Fibroblast of skin of right quadriceps (primary cell): ENCODE results near the gene CDH13.
A peak's percentile ranks its signal among the peaks of the same experiment; 100 is the strongest.

Experiments used
- DNase-seq: peaks from one replicate; pipeline ENCODE4 v3.0.0-alpha.2; 2013

The CDH13 gene

GRCh38 chr16:82653550-82654511 is 27.1 kb downstream of the CDH13 start:
- peak; percentile 96 for DNase-seq

DNA sequence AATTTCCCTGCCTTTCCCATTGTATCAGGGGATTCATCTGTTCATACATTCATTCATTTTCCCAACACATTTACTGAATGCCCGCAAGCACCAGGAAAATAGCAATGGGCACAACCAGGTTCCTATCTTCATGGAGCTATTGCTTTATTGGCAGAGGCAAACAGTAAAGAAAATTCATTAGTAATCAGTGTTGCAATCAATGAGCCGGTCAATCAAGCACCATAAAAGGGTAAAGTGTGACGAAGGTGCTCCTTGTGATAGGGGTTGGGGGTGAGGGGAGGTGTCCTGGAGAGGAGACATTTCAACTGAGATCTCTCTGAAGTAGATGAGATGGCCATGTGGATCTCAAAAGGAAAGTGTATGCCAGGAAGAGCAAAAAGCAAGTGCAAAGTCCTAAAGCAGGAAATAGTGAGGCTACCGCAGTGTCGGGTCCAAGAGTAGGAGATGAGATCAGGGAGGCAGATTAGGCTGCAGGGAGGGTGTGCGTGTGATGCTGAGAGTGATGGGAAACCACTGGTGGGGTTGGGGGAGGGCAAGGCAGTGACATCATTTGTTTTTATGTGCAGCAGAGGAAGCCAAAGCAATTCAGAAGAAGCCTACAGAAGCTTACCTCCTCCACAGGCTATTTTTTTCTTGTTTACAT is 28.4 kb downstream of the CDH13 start:
- peak; percentile 93 for DNase-seq

DNA sequence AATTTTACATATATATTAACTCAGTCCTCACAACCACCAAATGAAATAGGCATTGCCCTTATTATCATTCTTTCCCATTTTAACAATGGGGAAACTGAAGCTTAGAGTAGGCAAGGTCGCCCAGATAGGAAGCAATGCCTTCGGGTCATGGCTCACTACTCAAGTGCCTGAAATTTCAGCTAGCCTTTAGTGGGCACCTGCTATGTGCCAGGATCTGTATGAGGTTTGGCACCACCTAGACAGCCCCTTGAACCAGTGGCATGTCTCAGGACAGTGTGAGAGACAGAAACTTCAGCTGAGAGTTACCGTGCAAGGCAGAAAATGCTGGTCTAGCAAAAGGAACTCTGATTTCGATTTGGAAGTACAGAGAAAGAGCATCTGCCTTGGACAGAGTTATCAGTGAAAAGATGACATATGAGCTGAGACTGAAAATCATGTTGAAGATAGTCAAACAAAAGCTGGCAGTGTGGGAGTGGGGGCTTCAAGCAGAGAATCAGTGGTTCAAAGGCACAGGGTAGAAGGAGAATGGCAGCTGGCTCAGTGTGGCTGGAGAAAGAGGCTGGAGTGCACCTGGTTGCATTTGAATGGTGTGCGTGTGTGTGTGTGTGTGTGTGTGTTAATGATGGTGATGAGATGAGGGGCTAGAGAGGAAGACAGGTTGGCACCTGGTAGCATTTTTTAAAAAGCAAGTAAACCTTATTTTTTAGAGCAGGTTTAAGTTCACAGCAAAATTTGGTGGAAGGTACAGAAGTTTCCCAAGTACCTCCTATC is 29.1 kb downstream of the CDH13 start:
- no peak for DNase-seq

DNA sequence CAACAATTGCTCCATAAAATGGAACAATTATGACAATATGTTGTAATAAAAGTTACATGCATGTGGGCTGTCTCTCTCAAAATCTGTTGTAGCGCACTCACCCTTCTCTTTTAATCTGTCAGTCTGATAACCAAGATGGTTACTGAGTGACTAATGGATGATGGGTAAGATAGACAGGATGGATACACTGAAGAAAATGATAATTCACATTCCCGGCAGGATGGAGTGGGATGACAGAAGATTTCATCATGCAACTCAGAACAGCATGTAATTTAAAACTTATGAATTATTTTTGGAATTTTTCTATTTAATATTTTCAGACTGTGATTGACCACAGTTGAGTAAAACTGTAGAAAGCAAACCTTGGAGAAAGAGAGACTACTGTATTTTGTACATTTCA is 30.5 kb downstream of the CDH13 start:
- peak; percentile 85 for DNase-seq

DNA sequence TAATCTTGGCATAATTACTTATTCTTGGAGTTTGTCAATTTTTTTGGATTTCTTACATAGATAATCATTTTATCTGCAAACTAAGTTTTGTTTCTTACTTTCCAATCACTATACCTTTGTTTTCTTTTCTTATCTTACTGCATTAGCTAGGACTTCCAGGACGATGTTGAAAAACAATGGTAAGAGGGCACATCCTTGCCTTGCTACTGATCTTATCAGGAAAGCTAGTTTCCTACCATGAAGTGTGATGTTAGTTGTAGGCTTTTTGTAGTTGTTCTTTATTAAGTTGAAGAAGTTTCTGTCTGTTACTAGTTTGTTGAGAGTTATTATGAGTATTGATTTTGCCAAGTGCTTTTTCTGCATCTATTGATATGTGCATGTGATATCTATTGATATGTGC is 31.0 kb downstream of the CDH13 start:
- no peak for DNase-seq

- peak; percentile 63 for DNase-seq
Observed at GRCh38 chr16:82658796-82659195, 32.0 kb downstream of the CDH13 start.

DNA sequence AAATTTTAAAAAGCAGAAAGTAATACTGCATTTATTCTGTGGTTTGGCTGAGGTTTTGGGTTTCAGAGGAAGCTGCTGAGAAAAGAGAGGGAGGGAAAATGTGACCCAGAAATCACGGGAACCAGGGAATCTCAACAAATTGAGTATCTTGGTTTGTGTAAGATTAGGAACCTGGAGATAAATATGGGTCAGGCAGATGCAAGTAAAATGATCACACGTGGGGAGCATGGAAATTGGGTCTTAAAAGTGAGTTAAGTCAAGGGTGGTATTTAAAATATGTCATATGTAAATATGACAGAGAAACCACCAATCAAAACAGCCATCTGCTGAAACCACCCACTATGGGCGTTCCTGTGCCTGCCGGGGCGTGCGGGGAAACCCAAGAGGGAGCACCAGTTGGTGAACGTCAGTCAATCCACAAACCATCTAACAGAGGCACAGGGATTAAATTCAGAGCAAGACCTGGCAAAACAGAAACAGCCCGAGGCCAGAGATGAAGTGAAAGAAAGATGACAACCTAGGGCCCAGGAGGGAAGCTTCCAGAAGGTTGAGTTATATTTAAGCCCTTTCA is 33.4 kb downstream of the CDH13 start:
- DNase-seq = peak; percentile 65

DNA sequence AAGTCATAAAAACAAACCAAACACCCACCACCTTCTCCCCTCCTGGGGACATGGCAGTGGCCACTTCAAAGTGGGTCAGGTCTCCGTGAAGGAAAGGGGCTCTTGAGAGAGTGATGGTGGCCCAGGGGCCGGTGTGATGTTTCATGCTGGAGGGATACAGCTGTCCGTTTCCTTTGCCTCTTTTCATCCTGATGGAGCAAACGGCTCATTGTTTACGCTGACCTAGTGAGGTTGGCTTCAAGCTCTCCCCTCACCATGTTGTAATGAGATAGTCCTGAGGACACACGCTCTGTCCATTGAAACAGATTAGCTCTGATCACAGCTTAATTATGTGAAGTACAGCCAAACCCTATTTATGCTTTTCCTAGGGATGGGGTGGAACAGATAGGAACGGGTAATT is 34.2 kb downstream of the CDH13 start:
- DNase-seq = no peak

GRCh38 chr16:82664181-82664580 is 37.4 kb downstream of the CDH13 start:
- DNase-seq = no peak

GRCh38 chr16:82665025-82665424 is 38.3 kb downstream of the CDH13 start:
- DNase-seq = no peak

GRCh38 chr16:82667437-82667836 is 40.7 kb downstream of the CDH13 start:
- DNase-seq = no peak

GRCh38 chr16:82668094-82668493 is 41.3 kb downstream of the CDH13 start:
- DNase-seq = no peak

DNA sequence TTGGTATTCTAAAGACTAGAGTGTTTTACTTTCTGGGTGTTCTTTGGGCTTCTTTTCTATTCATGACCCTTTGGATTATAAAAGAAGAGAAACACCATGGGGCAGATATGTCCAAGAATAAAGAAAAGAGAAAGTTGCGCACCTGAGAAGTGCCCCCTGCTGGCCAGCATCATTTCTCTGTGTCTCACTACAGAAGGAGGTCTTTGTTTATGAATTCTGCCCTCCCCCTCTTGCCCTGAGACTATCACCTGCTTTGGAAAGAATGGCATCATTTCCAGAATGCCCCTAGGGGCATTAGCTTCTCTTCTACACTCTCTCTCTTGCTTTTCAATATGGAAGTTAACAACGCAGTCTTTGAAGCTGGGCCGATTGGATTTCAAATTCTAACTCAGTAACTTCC is 45.0 kb downstream of the CDH13 start:
- DNase-seq = no peak

GRCh38 chr16:82672676-82673075 is 45.9 kb downstream of the CDH13 start:
- DNase-seq = peak; percentile 24

GRCh38 chr16:82675300-82675699 is 48.5 kb downstream of the CDH13 start:
- DNase-seq = peak; percentile 67

DNA sequence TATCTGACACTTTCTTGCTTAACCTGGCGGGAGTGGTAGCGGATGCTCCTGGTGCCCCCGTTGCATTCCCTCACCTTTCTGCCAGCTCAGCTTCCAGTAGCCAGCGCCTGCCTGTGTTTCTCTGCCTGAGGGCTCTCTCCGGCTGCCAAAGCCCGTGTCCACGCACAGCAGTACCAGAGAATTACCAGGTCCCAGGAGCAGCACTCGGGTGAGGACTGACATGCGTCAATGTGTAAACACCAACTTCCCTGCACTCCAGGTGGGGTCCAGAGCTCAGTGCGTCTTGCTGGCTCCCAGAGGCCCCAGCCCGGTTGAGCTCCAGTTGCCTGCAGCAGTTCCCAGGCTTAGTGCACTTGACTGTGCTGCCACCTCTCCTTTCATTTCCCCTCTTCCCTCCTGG is 54.8 kb downstream of the CDH13 start:
- no peak for DNase-seq

- no peak for DNase-seq
Observed at GRCh38 chr16:82682767-82683166, 56.0 kb downstream of the CDH13 start.

- DNase-seq = peak; percentile 38
Observed at GRCh38 chr16:82684256-82684655, 57.5 kb downstream of the CDH13 start.

DNA sequence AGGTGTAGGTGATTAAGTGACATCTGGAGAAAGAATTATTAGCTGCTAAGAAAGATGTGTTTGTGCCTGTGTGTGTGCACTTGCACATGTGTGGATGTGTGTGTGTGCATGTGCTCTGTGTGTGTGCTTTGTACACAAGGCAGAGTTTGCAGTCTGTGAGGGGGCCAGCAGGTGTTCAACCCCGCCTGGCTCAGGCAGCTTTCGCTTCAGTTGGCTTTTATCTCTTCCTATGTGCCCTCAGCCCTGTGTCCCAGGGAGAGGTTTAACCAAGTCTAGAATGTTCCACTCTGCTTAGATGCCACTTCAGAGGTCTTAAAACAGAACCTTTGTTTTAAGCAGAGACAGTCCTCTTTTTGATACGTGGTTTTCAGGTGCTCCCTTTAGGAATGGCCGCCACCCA is 58.8 kb downstream of the CDH13 start:
- DNase-seq = no peak

DNA sequence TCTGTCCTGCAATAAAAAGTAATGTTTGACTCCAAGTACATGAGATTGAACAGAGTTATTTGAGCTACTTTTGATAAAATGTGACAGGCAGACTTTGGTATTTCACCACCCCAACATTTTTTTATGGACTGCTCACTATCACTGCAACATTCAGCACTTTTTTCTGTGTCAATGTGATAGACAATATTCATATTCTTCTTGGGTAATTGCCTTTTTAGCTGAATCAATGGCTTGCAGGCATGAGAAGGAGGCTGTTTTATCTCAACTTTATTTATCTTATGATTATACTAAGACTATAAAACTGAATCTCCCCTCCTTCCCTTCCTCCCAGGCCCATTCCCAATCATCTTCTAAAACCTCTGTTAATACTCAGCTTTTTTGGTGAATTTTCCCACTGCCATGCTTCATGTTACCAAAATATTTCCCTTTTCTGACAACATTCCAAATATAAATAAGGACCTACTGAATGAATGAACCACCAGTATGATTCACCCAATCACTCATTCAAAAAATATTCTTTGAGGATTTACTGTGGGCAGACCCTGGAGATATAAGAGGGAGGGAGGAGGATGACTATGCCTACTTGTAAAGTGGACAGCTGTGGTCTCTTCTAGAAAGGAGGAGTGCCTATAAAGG is 67.6 kb downstream of the CDH13 start:
- peak; percentile 80 for DNase-seq

GRCh38 chr16:82695806-82696205 is 69.0 kb downstream of the CDH13 start:
- no peak for DNase-seq

GRCh38 chr16:82699260-82699659 is 72.5 kb downstream of the CDH13 start:
- DNase-seq = no peak
